LHCN-M2 (cell line): ENCODE data around the gene IGDCC3. TPM values are rescaled to one million over a fixed set of nuclear protein-coding genes. Genes with fewer than 3 reads are reported as not detected.

ENCODE experiments used
- DNase-seq: peaks from one replicate; pipeline ENCODE4 v3.0.0-alpha.2; 2012; ENCODE audit warnings: low read depth
- total RNA-seq: library from RNA; depleted of rRNA; stranded (reverse); fragments of >200 nt; gene quantifications from 2 replicates; pipeline ENCODE4 v1.2.3, GENCODE V29; 2014

The IGDCC3 gene
- total RNA-seq, 1 experiment from 2014 or later: not detected

DNA sequence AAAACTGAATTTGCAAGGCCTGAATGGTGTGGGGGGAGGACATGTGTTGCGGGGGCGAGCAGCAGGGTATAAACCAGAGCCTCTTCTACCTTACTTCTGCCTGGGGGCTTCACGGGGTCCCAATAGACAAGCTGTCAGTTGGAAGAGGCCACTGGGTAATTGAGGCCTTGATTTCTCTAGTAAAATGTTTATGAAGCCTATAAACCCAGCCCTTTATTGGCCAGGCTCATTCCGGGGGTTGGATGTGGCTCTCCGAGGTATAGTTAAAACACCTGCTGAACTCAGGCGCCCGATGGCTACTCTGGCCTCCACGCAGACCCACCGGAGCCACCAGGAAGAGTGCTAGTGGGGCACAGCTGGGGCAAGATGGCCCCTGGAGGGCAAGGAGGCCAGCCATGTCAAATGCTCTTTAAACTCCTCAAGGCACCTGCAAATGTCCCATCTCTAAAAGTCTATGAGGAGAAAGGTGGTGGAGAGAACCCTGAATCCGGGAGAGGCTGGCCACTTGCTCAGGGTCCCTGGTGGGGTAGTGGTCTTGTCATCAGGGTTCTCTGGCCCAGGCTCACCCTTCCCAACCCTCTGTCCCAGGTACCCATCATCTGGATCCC is 34.3 kb downstream of the IGDCC3 start:
- no peak for DNase-seq

GRCh38 chr15:65342493-65342892 is 35.3 kb downstream of the IGDCC3 start:
- no peak for DNase-seq

DNA sequence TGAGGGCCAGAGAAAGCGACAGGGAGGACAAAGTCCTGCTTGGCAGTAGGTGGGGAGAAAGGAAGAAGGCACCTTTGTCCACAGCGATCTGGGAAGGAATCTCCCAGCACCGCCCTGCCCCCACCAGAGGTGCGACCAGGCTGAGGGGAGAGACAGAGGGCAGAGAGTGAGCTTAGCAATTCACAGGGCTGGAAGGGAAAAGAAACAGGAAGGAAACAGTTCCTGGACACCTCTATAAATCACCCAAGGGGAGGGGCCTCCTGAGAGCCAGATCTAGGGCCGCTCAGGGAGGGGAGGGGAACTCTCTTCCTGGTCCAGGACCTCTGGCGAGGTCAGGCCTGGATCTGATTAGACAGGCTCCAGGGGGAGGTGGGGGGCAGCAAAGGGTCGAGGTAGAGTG is 37.9 kb downstream of the IGDCC3 start:
- DNase-seq: no peak

DNA sequence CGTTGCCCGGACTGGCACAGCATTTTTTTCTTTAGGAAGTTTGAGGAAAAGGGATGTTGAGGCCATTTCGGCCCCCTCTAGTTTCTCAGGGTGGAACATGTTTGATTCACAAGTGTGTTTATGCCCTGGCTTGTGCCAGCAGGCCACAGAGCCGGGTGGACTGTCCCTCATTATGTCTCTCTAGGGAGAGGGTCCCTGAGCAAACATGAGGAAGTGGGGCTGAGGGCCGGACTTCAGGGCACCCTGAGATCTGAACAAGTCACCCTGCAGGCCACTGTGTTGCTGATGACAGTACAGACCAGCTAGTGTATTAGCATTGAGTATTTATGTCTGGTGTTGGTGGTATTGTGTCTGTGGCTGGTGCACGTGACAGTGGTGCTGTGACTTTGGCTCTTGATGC is 38.4 kb downstream of the IGDCC3 start:
- no peak for DNase-seq

DNA sequence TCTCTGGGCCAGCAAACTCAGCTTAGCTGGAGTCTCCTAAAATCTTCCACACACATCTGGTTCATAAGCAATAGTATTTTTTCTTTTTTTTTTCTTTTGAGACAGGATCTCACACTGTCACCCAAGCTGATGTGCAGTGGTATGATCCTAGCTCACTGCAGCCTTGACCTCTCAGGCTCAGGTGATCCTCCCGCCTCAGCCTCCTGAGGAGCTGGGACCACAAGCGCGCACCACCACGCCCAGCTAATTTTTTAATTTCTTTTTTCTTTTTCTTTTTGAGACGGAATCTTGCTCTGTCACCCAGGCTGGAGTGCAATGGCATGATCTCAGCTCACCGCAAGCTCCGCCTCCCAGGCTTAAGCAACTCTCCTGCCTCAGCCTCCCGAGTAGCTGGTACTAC is 39.0 kb downstream of the IGDCC3 start:
- DNase-seq: no peak

GRCh38 chr15:65338366-65338765 is 39.4 kb downstream of the IGDCC3 start:
- DNase-seq: no peak

GRCh38 chr15:65337436-65338070 is 40.2 kb downstream of the IGDCC3 start:
- no peak for DNase-seq

DNA sequence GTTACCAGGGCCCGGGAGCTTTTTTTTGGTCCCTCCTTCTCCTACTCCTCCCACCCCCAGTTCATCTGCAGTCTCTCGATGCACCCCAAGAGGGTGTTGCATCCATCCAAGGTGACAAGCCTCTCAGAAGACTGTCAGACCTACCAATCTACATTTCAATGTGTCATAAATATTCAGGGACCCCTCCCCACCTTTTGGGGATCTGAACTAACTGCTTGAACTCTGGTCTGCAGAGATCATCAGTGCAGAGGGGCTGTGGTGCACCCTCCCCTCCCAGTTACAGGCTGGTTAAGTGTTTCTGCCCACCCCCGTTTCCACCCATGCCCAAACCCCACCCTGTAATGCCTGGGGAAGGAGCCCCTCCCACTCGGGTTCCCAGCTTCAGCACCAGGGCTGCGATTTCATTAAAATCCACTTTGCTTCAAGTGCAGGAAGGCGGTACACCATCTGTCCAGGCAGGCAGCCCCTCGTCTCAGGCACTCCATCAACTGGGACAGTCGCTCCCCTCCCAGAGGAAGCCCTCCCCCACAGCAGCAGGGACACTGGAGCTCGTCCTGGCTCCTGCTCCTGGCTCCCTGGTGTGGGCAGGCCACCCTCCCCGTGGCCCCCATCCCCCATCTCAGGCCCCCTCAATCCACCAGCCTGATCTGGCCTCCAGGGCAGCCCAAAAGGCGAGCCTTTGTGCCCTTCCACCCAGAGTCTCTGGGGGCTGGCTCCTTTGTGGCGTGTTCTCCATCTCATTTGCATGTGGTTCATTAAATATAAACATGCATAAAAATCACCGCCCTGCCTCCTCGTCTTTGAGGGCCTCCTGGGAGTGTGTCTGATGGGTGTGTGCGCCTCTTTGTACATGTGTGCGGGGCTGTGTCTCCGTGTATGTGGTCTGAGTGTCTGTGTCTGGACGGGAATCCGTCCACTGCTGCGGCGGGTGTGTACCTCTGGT is 41.0 kb downstream of the IGDCC3 start:
- DNase-seq: no peak

DNA sequence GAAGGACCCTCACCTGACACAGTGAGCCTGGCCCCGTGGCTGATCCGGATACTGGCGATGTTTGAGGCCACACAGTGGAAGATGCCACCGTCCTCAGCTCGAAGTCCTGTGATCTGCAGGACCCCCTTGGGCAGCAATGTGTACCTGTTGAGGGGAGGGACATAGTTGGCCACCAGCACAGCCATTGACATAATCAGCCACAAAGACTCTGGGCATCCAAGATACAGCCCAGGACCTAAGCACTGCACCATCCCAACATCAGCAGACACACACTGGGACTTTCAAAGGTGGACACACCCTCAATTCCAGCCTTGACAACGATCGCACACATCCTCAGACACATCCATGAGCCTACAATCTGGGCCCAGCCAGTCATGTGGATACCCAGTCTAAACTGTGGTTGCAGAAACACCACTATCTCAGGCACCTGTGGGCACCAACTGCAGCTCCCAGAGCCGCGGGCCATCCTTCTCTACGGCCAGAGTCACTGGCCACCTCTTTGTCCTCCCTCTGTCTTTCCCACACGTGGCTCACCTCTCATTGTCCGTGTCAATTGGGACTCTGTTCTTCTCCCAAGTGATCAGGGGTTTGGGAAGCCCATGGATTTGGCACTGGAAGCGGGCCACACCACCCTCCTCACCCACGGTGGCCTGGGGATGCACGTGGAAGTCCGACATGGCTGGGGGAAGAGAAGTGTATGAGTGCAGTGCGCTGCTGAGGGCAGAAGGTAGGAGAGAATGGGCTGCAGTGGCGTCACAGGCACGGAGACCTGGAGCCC is 42.3 kb downstream of the IGDCC3 start:
- DNase-seq: no peak

- DNase-seq: no peak
Measured at GRCh38 chr15:65334586-65335231, 43.1 kb downstream of the IGDCC3 start.

DNA sequence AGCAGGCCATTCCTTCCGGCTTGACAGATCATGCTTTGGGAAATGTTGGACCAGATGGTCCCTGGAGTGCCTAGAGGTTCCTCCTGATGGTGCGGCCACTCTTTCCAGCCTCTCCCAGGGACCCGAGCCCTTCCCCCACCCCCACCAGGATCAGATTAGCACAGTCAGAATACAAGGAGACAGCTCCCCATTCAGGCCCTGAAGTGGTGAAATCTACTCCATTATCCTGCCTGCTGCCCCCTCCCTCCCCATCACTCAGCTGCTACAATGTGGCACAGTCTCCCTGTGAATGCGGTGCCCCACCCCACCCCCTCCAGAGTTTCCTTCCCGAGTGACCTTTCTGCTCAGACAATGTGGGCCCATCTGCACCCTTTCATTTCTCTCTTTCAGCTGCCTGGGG is 43.9 kb downstream of the IGDCC3 start:
- no peak for DNase-seq

DNA sequence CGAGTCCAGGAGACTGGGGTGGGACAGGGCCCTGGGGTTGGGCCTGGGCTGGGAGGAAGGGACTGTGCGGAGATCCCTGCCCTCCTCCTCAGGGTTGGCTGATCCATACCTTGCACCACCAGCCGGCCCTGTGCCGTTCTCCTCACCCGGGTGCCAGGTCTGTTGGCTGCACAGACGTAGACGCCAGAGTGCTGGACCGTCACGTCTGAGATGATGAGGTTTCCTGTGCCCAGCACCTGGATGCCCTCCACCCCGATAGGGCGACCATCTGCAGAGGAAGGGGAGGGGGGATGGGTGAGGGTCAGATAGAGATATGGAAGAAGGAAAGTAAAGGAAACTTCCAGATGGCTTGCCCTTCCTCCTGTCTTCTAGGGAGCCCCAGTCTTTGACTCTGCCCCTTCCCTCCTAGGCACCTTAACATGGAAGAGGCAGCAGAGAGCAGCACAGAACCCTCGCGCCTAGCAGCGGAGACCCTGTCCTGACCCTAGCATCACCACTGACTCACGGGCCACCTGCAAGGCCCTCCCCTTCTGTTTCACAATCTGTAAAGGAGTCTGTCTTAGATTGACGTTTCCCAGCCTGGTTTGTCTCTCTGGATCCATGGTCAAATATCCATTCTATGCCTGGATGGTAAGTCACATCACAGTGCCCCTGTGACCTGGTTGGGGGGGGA is 44.5 kb downstream of the IGDCC3 start:
- DNase-seq: no peak

GRCh38 chr15:65332391-65333147 is 45.2 kb downstream of the IGDCC3 start:
- DNase-seq: no peak

DNA sequence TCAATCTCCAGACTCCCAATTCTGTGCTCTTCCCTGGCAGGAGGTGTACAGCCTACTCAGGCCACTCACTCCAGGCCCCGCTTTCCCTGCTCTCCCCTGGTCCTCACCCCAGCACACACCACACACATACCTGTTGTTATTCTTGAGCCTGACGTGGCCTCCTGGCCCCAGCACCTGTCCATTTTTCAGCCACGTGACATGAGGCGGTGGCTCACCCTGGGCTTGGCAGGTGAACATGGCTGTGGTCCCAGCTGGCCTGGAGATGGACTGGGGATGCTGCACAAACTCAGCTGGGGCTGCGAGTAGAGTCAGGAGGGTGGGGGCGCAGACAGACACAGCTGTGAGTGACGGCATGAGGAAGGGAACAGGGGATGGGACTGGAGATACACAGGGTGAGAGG is 46.0 kb downstream of the IGDCC3 start:
- DNase-seq: no peak

DNA sequence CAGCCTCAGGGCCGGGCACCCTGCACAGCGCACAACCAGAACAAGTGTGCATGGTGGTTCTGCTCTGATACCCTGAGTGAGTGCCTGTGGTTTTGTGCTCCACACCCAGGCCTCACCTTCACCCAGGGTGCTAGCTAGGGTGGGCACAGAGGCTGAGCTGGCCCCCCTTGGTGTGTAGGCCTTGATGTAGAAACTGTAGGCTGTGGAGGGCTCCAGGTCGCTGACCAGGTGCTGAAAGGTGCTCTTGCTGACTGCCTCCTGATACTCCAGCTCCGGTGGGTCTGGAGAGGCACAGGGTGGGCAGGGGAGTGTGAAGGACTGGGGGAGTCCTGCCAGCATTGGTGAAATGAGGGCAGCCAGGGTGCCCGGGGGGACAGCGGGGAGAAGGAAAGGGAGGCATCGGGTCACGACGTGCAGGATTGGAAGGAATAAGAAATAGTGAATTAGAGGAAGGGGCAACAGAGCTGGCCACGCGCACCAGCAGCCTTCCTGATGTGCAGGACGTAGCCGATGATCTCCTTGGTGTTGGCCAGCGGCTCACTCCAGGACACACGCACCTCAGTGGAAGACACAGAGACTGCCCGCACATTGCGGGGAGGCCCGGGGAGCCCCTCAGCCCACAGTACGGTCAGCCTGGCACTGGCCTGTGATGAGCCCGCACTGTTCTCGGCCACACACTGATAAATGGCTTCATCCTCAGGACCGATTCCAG is 46.7 kb downstream of the IGDCC3 start:
- no peak for DNase-seq

- no peak for DNase-seq
Measured at GRCh38 chr15:65329984-65330735, 47.6 kb downstream of the IGDCC3 start.

GRCh38 chr15:65329288-65329983 is 48.4 kb downstream of the IGDCC3 start:
- no peak for DNase-seq
